GM12878 (cell line): Measurements from ENCODE around the gene NOD1. TPM values are rescaled to one million over a fixed set of nuclear protein-coding genes. Genes with fewer than 3 reads are reported as not detected.
A peak's percentile ranks its signal among the peaks of the same experiment; 100 is the strongest.

Experiments
- ATAC-seq: fragments of 200-7000 bp; cut with Tn5 transposase; 3 replicates; pipeline ENCODE4 v1.9.1; 2020; ENCODE audit warnings: mild to moderate bottlenecking, moderate library complexity
- BruUV-seq: library from RNA; stranded (reverse); fragments of 400-500 nt; replicated peaks from 2 replicates; lab custom pipeline; 2021; lab: Mats Ljungman, UMichigan
- CTCF ChIA-PET: fragments of 300-600 bp; sonication (Branson Sonifier 250); formaldehyde crosslinking; extraction: SDS; loops from one replicate; lab custom pipeline; 2021; ENCODE audit warnings: inconsistent platforms; lab: Yijun Ruan, JAX
- POLR2A ChIA-PET: fragments of 350-600 bp; formaldehyde crosslinking; extraction: SDS; loops from one replicate; lab custom pipeline; 2021; ENCODE audit warnings: inconsistent platforms; lab: Charles Lee
- RAD21 ChIA-PET: fragments of 300-600 bp; sonication (Branson Sonifier 250); formaldehyde crosslinking; loops from one replicate; lab custom pipeline; 2023; ENCODE audit warnings: antibody characterized with exemption; ENCODE audit not compliant: unreplicated experiment; lab: Charles Lee
- SMC1A ChIA-PET: fragments of 300-600 bp; sonication (Branson Sonifier 250); formaldehyde crosslinking; loops from one replicate; lab custom pipeline; 2023; ENCODE audit not compliant: unreplicated experiment, uncharacterized antibody; lab: Charles Lee
- DNase-seq: peaks from one replicate; pipeline ENCODE4 v3.0.0-alpha.2; 2011; ENCODE audit warnings: low read depth, low spot score
- FAIRE-seq: peaks from 3 replicates; lab custom pipeline; 2011; peaks lifted over from hg19 to GRCh38; lab: Jason Lieb, UNC
- H2AFZ ChIP-seq: 2 replicates; pipeline ENCODE4 v1.6.0; 2011; ENCODE audit warnings: low read depth, low read length, control low read depth; ENCODE audit not compliant: control insufficient read depth
- H3K27ac ChIP-seq: 2 replicates; pipeline ENCODE4 v1.5.1; 2011; ENCODE audit warnings: control low read depth; ENCODE audit not compliant: control insufficient read depth, insufficient read depth
- H3K27me3 ChIP-seq, 2 experiments: replicated peaks in 1 of 2; 2 replicates each; pipeline versions ENCODE4 v1.6.0 to v1.6.1; 2011; ENCODE audit warnings: low read length in 1 of 2; ENCODE audit not compliant: control insufficient read depth in 2 of 2, insufficient read depth in 2 of 2
- H3K36me3 ChIP-seq, 2 experiments: 2 replicates each; pipeline ENCODE4 v1.5.1; 2011; ENCODE audit warnings: low read length in 1 of 2; ENCODE audit not compliant: control insufficient read depth in 2 of 2, insufficient read depth in 2 of 2
- H3K4me1 ChIP-seq: 2 replicates; pipeline ENCODE4 v1.6.1; 2011; ENCODE audit warnings: mild to moderate bottlenecking, low read length, moderate library complexity, mixed read lengths; ENCODE audit not compliant: control insufficient read depth, insufficient read depth
- H3K4me2 ChIP-seq: 2 replicates; pipeline ENCODE4 v1.6.0; 2011; ENCODE audit warnings: control low read depth; ENCODE audit not compliant: control insufficient read depth, insufficient read depth
- H3K4me3 ChIP-seq: fragments of 200-600 bp; sonication (generic); 2 replicates; pipeline ENCODE4 v1.5.1; 2016
- H3K79me2 ChIP-seq: 2 replicates; pipeline ENCODE4 v1.6.0; 2011; ENCODE audit warnings: low read length; ENCODE audit not compliant: control insufficient read depth, insufficient read depth
- H3K9ac ChIP-seq: 2 replicates; pipeline ENCODE4 v1.8.0; 2011; ENCODE audit warnings: low read length, control low read depth, mixed read lengths; ENCODE audit not compliant: control insufficient read depth, insufficient read depth
- H3K9me3 ChIP-seq: replicated peaks from 3 replicates; pipeline ENCODE4 v1.5.1; 2011; ENCODE audit warnings: mild to moderate bottlenecking, low read length; ENCODE audit not compliant: control insufficient read depth, insufficient read depth
- H4K20me1 ChIP-seq: 2 replicates; pipeline ENCODE4 v1.6.0; 2011; ENCODE audit not compliant: control insufficient read depth, insufficient read depth
- E2F4 ChIP-seq: IDR thresholded peaks from 2 replicates; pipeline ENCODE4 v1.6.1; 2012; ENCODE audit warnings: low read depth, low read length, improper control_type of control experiment
- SPI1 ChIP-seq: IDR thresholded peaks from 2 replicates; pipeline ENCODE4 v1.6.1; 2011; ENCODE audit warnings: low read depth, mild to moderate bottlenecking, low read length, moderate library complexity, borderline replicate concordance; ENCODE audit not compliant: insufficient read depth
- WGBS: methylation state at CpG from one replicate; pipeline ENCODE4 v1.1.6; 2016; ENCODE audit warnings: low lambda C conversion rate; ENCODE audit not compliant: insufficient replicate concordance, insufficient coverage; ENCODE audit errors: missing lambda C conversion rate; 5-methylcytosine and 5-hydroxymethylcytosine counted together
- in situ Hi-C: fragments of 300-500 bp; cut with MboI; formaldehyde crosslinking; loops from 9 replicates; pipeline ENCODE4 v1.14.3; 2018; ENCODE audit warnings: mixed read lengths
- intact Hi-C: fragments of 100-400 bp; cut with micrococcal nuclease; formaldehyde crosslinking; loops from one replicate; pipeline ENCODE4 v1.14.2; 2022; ENCODE audit not compliant: unreplicated experiment
- polyA plus RNA-seq, 11 experiments: library from polyadenylated mRNA; depleted of rRNA in 4 of 11; unstranded in 6 of 11; stranded (reverse) in 5 of 11; fragments of >200 nt; fragmentation: Nextera tagmentation in 4 of 11; fragmentation: Illumina TruSeq in 1 of 11; extraction: Ambion mirVana in 4 of 11; extraction: Trizol in 1 of 11; gene quantifications; 1 replicate in 1 of 11; 2 replicates in 10 of 11; pipeline versions ENCODE4 v1.2.1 to v1.2.3, GENCODE V29; 2011 to 2016; ENCODE audit warnings: inconsistent platforms in 2 of 11, missing spikeins in 2 of 11, low read depth in 1 of 11
- total RNA-seq, 4 experiments: library from RNA; depleted of rRNA in 3 of 4; stranded (reverse); fragments of >200 nt in 3 of 4; fragmentation: Illumina TruSeq in 1 of 4; extraction: Trizol in 1 of 4; gene quantifications; 2 replicates each; pipeline versions ENCODE4 v1.2.1 to v1.2.3, GENCODE V29; 2013 to 2021

Gene NOD1
- total and polyA plus RNA-seq, 10 of the 15 experiments (the other 5 are each of a cell fraction or from before 2014, with no cell fraction given), result 1.8 to 14.6 (median 8.9) TPM

DNA sequence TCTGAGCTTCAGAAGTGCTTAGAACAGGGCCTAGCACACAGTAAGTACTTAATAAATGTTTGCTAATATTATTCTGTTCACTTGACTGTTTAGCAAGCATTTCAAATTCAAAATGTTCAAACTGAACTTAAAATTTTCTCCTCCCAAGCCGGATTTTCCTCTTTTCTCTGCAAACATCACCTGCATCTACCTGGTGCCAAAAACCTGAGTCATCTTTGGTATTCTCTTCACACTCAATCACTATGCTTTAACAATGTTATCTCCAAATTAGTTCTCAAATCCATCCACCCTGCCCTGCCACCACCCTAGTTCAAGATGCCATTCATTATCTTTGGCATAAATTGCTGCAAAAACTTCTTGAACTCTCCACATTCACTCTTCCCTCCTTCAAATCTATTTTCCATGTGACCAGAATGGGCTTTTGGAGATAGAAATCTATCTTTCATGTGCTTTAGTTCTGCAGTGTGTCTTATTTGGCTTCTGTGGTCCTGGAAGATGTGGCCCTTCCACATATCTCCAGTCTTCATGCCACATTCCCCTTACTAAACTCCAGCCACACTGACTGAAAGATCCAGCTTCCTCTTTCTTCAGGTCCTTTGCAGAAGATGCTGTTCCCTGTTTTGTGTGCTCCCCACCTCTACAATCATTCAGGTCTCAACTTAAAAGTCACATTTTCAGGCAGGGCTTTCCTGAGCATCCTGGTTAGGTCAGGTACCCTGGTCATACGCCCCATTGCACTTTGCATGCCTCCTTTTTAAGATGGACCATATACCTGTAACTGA, 24.1 kb upstream of the NOD1 start:
- H4K20me1 ChIP-seq, result no peaks in the 10 kb centered on the region
- intact Hi-C loops, result loop anchor here (5.0 kb wide), 1 partner anchor 40 kb away; no protein-coding TSS in a partner anchor
- ChIA-PET RAD21 (interaction anchor here (1.0 to 1.3 kb wide), 3 partner anchors 8 to 180 kb away, joined by 3 to 5 read pairs (median 3); no protein-coding TSS in a partner anchor), CTCF (interaction anchor here (0.9 to 4.1 kb wide), 5 partner anchors 8 to 227 kb away, joined by 3 to 18 read pairs (median 5); no protein-coding TSS in a partner anchor), SMC1A (interaction anchor here (1.0 to 2.0 kb wide), 6 partner anchors 13 to 228 kb away, joined by 3 to 6 read pairs (median 4); no protein-coding TSS in a partner anchor), POLR2A (interaction anchor here (1.5 to 1.7 kb wide), 2 partner anchors 8 to 25 kb away, joined by 7 to 12 read pairs; partner anchors contain the start of gene NOD1)
- peaks cover 6% of the 10 kb centered on the region; the same call in 1 of the 2 replicates for H3K4me1 ChIP-seq
- no peak overlapping the region for H3K9ac ChIP-seq
- 61% methylated on average over 2 of the region's 2 CpGs for WGBS
- peak overlapping the region; percentile 92 for H3K4me3 ChIP-seq
- ATAC-seq, result no peak
- BruUV-seq, result no TSS peak
- H3K79me2 ChIP-seq, result peaks cover 41% of the 10 kb centered on the region
- peak overlapping the region; percentile 93 for H3K4me2 ChIP-seq
- no peaks in the 10 kb centered on the region; a peak in 1 of 4 replicates for H3K36me3 ChIP-seq
- no peak for DNase-seq
- FAIRE-seq, result no peak
- H3K27ac ChIP-seq, result no peak overlapping the region
- H2AFZ ChIP-seq, result no peak overlapping the region
- in situ Hi-C loops, result no loop called here
- TF ChIP-seq E2F4 (no peak), SPI1 (peak; percentile 44; the same call in 1 of the 2 replicates)
- no peaks in the 10 kb centered on the region for H3K27me3 ChIP-seq
- H3K9me3 ChIP-seq, result no peaks in the 10 kb centered on the region; the same call in 1 of the 3 replicates
